CD4-positive, alpha-beta T cell treated with Interleukin-10 for 1 hour (primary cell): ENCODE measurements around the gene DPEP3.
A peak's percentile ranks its signal among the peaks of the same experiment; 100 is the strongest.
"Not testable (repeated sequence)": the region's sequence is repeated elsewhere in the genome, so short reads cannot be mapped to it uniquely, and the experiment has no call there.

ENCODE experiments used
- DNase-seq: peaks from one replicate; pipeline ENCODE4 v3.0.0-alpha.2; 2020

DPEP3 gene, protein sequence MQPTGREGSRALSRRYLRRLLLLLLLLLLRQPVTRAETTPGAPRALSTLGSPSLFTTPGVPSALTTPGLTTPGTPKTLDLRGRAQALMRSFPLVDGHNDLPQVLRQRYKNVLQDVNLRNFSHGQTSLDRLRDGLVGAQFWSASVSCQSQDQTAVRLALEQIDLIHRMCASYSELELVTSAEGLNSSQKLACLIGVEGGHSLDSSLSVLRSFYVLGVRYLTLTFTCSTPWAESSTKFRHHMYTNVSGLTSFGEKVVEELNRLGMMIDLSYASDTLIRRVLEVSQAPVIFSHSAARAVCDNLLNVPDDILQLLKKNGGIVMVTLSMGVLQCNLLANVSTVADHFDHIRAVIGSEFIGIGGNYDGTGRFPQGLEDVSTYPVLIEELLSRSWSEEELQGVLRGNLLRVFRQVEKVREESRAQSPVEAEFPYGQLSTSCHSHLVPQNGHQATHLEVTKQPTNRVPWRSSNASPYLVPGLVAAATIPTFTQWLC

DNA sequence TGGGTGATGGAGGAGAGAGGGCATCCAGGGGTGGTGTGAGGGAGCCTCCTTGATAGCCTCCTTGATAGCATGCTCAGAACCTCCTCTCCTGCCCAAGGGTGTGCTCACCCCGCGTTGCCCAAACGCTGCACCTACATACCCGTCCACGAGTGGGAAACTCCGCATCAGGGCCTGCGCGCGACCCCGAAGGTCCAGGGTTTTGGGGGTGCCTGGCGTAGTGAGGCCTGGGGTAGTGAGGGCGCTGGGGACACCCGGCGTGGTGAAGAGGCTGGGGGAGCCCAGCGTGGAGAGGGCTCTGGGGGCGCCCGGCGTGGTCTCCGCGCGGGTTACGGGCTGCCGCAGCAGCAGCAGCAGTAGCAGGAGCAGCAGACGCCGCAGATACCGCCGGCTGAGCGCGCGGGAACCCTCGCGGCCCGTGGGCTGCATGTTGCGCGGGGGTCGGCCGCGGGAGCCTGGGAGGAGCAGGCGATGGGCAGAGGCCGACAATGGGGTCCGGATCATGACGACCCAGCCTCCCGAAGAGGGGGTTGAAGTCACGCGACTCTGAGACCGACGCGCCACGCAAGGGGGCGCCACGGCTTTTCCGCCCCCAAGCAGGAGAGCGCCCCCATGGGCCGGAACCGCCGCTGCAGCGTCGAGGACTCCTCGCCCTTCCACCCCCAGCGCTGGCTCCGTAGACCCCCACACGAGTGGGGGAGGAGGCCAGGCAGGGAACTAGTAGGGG, at the start of gene DPEP3:
DPEP3 (minus strand) TSS at position 545 of the 724 bp plus-strand sequence; CDS start at position 426, 119 bp downstream.
- no peak for DNase-seq

DNA sequence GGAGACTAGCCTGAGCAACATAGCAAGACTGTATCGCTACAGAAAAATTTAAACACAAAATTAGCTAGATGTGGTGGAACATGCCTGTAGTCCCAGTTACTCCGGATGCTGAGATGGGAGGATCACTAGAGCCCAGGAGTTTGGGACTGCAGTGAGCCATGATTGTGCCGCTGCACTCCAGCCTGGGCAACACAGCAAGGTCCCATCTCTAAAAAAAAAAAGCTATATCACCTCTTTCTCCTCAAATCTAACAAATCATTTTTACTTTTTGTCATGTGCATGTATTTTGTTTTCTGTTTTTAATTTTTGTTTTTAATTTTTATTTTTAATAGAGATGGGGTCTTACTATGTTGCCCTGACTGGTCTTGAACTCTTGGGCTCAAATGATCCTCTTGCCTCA, 48.7 kb upstream of the DPEP3 start:
- no peak for DNase-seq

DNA sequence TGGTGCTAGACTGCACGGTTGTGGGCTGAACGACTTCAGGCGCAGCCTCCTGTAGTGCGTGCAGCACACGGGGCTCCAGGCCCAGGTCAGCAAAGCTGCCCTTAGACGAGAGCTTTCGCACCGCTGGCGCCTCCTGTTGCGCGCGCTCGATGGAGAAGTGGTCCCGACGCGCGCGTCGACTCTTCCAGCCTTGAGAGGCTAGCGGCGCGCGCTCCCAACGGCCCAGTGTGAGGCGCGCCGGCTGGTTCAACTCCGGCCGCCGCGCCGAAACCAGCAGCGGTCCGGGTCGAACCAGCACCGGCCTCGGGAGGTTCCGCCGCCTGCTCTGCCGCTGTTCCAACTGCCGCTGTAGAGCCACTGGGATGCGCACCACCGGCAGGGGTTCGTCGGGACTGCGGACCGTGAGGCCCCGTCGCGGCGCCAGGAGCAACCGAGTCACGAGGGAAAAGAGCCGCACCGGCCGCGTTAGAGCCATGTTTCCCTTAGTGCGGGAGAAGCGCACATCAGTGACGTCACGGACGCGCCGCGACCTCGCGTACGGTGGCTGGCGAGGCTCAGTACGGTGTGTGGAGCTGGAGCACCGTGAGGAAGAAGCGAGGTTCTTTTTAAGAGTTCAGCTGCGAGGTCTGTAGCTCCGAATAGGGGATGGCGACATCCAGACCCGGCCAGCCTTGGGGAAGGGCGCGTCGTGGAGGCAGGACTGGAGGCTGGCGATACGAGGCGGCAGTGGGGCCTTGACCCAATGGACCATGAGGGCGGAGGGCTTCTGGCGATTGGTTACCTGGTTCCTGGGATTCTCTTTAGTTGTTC, 42.6 kb upstream of the DPEP3 start, which contains the start of the genes DDX28 and DUS2:
DDX28 (minus strand) TSS at position 505 of the 810 bp plus-strand sequence; CDS start at position 475, 30 bp downstream.
DUS2 (plus strand) TSS at position 557 of the 810 bp plus-strand sequence. CDS start 14,740 bp downstream, outside the sequence.
- DNase-seq, result peak; percentile 95

DNA sequence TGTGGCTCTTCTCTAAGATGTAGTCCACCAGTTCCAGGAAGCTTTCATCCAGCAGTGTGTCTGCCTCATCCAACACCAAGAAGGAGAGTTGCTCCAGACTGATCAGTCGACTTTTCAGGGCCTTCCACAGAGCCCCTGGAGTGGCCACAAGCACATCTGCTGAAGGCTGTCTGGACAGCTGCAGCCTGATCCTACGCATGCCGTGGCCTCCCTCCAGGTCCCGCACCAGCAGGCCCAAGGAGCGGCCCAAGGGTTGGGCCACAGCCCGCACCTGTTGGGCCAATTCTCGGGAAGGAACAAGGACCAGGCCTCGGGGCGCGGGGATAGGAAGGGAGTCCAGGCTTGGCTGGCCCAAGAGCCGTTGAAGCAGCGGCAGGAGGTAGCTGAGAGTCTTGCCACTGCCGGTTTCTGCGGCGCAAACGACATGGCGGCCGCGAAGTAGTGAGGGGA, 42.0 kb upstream of the DPEP3 start:
- no peak for DNase-seq

DNA sequence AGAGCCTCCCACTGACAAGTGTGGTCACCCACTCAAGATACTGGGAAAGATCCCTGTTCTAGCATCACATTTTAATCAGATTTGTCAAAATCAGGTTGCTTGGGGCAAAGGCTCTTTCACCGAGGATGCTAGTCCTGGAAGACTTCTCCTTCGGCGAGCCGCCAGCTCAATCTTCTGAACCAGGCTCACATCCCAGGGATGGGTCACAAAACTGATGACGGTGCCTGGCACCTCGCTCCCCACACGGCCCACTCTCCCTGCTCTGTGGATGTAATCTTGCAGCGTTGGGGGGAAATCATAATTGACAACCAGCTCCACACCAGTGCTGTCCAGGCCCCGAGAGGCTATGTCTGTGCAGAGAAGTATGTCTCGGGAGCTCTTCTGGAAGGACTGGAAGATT, 41.2 kb upstream of the DPEP3 start:
- DNase-seq, result no peak

DNA sequence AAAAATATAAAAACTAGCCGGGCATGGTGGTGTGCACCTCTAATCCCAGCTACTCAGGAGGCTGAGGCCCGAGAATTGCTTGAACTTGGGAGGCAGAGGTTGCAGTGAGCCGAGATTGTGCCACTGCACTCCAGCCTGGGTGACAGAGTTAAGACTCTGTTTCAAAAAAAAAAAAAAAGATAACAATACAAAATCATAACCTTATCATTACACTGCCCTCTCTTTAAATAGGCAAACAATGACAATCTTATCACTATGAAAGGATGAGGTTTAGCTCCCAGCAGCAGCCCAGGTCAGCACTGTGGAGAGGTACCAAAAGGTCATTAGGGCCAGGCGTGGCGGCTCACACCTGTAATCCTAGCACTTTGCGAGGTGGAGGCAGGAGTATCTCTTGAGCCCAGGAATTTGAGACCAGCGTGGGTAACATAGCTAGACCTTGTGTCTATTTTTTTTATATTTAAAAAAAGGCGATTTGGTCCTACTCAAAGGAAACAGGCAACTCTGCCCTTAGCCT, 38.9 kb upstream of the DPEP3 start:
- no peak for DNase-seq

DNA sequence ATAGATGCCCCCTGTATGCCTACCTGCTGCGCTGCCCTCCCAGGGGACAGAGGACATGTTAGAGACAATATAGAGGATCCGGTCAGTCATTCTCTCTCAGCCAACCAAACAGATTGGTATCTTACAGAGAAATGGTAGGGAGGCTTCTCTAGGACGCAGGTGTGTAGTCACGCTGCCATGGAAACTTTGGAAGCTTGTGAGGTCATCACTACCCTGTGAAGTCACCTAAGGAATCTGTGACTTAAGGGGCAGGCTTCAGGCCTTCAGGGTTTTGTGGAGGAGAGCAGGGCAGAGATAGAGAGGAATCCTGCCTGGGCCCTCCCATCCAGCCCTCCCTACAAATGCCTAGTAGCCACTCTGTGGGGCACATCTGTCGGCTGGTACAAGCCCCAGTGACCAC, 35.4 kb upstream of the DPEP3 start, which contains the start of gene DPEP2NB:
DPEP2NB (minus strand) TSS at position 231 of the 400 bp plus-strand sequence; CDS start at position 90, 141 bp downstream.
- no peak for DNase-seq

DNA sequence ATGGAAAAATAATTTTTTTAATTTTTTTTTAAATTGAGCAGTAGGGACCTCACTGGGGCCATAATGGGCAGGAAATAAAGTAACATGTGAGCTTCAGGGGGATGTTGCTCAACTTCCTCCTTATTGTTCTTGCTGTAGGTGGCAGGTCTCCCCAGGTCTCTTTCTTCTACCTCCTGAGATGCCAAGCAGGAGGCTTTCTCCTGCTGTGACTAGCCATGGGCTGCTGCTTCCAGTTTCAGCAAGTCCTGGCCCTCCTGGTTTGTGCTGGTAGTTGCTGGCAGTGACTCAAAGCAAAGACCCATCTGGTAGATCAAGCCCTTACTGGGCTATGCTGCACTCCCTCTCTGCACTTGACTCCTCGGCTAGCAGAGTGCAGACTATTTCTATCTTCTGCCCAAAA, 33.1 kb upstream of the DPEP3 start:
- DNase-seq, result no peak

DNA sequence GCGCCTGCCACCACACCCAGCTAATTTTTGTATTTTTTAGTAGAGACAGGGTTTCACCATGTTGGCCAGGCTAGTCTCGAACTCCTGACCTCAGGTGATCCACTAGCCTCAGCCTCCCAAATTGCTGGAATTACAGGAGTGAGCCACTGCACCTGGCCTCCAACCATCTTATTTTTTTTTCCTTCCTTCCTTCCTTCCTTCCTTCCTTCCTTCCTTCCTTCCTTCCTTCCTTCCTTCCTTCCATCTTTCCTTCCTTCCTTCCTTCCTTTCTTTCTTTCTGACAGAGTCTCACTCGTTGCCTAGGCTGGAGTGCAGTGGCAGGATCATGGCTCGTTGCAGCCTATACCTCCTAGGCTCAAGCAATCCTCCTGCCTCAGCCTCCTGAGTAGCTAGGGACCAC, 29.6 kb upstream of the DPEP3 start:
- DNase-seq, result not testable (repeated sequence)

DNA sequence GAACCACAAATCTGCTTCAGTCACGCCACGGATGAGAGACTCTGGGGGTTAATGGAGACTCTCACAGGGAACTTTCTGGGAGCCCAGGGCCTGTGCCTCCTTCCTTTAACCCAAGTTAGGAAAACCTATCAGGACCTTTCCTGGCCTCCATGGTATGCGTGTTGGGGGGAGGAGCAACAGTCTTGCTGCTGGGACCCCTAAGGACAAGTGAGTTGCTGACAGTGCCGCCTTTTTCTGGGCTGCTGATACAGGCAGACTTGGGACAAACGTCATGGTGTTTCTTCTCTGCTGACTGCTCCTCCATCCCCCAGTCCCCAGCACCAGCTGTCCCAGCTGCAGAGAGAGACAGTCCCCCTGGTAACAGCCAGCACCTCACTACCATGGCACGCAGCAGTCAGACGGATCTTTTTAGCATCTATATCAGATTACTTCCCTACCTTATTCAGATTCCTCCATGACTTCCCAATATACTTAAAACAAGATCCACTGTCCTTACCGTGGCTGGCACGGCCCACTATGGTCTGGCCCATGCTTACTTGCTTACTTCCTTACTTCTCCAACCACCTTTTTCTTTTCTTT, 28.9 kb upstream of the DPEP3 start:
- no peak for DNase-seq

DNA sequence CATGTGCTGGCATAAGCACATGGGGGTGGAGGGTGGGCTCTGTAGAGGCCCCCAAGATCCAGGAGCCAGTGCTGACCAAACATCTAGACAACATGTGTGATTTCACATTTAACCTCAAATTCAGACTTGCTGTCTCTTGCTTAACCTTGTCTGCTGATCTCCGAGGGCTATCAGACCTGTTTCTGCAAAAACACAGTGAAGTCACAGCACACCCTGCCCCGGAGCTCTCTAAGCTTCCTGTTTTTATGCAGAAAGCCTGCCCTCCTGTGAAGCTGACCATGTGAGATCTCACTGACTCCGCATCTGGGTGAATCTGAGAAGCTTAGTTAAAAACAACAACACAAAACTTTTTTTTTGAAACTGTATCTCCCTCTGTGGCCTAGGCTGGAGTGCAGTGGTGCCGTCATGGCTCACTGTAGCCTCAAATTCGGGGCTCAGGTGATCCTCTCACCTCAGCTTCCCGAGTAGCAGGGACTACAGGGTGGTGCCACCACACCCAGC, 25.5 kb upstream of the DPEP3 start:
- peak; percentile 70 for DNase-seq

DNA sequence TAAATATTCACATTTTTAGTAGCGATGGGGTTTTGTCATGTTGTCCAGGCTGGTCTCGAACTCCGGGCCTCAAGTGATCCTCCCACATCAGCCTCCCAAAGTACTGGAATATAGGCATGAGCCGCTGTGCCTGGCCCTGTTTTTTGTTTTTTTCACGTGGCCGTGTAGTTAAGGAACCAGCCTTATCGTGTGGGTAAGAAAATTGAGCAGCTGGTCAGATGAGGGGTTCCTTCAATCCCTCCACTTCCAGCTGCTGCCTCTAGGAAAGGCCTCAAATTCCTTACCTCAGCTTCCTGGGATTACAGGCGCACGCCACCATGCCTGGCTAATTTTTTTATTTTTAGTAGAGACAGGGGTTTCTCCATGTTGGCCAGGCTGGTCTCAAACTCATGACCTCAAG, 24.9 kb upstream of the DPEP3 start:
- DNase-seq, result no peak

DNA sequence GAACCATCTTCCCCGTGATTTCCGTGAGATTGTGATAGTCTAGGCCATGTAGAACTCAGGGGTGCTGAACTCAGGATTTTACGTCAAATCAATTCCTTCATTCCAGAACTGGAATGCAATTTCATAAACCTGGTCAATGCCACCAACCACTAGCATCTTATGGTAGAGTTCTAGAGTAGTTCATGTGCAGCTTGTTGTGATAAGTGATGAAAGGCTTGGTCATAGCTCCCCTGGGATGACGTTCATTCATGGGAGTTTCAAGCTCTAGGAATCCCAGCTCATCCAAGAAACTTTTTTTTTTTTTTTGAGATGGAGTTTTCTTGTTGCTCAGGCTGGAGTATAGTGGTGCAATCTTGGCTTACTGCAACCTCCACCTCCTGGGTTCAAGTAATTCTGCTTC, 22.7 kb upstream of the DPEP3 start:
- DNase-seq, result no peak

DNA sequence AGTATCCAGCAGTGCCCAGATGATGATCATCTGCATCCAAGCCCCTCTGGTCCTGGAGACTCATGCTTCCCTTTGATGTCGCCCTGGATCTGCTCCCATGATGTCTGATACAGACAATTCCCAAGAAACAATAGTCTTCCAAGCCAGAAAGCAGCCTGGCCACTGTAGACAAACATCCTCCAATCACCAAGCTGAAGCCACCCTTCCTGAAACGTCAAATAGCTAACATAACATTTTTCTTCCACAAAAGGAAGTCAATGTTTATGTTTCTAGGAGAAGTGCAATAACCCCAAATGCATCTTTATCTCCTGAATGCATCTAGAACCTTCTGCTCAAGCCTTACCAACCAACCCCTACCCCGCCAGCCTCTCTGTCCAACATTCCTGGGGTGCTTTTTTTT, 20.2 kb upstream of the DPEP3 start:
- no peak for DNase-seq

DNA sequence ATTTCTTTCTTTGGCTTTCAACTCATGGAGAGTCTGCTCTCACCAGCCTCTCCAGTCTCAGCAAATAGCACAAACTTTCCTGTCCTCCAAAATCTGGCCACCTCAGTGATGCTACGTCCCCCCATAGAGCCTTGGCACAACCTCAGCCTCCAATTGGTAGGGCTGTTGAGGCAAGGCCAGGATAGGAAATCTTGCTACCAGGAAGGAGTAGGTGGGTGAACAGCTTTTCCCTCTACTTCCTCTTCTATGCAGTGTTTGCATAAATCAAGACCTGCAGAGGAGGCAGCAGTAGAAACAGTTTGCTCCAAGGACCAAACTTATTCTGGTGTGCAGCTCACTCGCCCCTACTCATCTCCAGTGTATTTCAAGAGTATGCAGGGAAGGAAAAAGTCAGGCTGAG, 19.7 kb upstream of the DPEP3 start:
- no peak for DNase-seq

DNA sequence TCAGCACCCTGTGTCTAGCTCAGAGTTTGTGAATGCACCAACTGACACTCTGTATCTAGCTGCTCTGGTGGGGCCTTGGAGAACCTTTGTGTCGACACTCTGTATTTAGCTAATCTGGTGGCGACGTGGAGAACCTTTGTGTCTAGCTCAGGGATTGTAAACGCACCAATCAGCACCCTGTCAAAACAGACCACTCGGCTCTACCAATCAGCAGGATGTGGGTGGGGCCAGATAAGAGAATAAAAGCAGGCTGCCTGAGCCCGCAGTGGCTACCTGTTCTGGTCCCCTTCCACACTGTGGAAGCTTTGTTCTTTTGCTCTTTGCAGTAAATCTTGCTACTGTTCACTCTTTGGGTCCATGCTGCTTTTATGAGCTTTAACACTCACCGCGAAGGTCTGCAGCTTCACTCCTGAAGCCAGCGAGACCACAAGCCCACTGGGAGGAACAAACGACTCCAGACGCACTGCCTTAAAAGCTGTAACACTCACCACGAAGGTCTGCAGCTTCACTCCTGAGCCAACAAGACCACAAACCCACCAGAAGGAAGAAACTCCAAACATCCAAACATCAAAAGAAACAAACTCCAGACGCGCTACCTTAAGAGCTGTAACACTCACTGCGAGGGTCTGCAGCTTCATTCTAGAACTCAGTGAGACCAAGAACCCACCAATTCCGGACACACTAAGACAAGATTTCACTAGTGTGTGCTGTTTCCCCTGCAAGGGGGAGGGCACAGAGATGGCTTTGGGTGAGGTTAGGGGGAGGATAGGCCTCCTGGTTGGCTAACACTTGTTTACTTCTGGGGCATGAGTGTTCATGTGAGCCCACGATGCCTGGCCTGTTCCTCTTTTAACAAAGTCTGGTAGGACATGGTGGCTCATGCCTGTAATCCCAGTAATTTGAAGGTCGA, 18.7 kb upstream of the DPEP3 start, which contains the start of gene DPEP2:
DPEP2 (minus strand) TSS at position 706 of the 910 bp plus-strand sequence. CDS start 6,272 bp downstream, outside the sequence.
- peak; percentile 62 for DNase-seq

DNA sequence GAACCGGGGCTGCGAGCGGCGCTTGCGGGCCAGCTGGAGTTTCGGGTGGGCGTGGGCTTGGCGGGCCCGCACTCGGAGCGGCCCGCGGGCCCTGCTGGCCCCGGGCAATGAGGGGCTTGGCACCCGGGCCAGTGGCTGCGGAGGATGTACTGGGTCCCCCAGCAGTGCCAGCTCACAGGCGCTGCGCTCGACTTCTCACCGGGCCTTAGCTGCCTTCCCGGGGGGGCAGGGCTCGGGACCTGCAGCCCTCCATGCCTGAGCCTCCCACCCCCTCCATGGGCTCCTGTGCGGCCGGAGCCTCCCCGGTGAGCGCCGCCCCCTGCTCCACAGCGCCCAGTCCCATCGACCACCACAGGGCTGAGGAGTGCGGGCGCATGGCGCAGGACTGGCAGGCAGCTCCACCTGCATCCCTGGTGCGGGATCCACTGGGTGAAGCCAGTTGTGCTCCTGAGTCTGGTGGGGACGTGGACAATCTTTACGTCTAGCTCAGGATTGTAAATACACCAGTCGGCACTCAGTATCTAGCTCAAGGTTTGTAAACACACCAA, 18.0 kb upstream of the DPEP3 start:
- not testable (repeated sequence) for DNase-seq

DNA sequence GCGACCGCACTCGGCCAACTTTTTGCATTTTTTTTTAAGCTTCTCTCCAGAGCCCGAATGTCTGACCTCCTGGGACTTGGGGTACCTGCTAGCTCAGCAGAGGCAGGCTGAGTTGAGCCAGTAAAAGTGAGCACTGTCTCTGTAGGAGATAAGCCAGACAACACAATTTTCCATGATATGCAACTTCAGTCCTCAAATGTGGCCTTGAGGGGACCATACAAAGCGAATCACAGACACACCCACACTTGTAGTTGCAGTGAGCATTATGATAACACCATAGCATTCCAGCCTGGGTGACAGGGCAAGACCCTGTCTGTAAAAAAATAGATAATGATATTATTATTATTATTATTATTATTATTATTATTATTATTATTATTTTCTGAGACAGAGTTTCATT, 16.4 kb upstream of the DPEP3 start:
- no peak for DNase-seq

DNA sequence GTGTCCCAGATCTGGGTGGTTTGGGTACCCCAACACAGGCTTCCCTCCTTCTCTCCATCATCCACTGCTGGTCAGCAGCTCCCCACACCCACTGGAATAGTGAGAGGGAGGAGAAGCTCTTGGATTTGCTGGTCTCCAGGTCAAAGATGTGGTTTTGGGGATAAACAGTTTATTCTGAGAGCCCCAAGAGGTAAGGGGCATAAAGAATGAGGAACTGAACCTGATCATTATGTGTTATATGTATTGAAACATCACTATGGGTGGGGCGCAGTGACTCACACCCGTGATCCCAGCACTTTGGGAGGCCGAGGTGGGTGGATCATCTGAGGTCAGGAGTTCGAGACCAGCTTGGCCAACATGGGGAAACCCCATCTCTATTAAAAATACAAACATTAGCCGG, 15.1 kb upstream of the DPEP3 start:
- peak; percentile 40 for DNase-seq

DNA sequence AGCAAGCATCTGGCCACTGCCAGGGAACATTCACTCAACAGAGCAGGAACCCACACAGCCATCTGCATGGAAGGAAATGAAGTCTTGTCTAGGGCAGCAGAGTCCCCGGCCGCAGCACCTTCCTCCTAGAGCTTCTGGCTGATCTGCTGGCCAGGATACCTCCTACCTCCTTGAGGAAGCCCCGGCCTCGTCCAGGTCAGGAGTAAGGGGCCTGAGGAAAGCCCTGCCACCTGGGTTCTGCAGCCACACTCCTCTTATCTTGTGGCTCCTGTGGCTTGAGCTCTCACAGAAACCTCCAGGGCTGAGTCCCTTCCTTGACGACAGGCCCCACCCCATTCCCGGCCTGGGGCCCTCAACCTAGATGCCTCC, 13.7 kb upstream of the DPEP3 start:
- not testable (repeated sequence) for DNase-seq
